Endothelial cell of umbilical vein (primary cell): ENCODE results near the gene ADGRD1. TPM values are rescaled to one million over a fixed set of nuclear protein-coding genes. Genes with fewer than 3 reads are reported as not detected.

Experiments
- BruUV-seq: library from RNA; stranded (reverse); fragments of 400-500 nt; replicated peaks from 2 replicates; lab custom pipeline; 2021; lab: Mats Ljungman, UMichigan
- CTCF ChIA-PET: fragments of 300-600, 350-600 bp; sonication (Branson Sonifier 250); formaldehyde crosslinking; loops from one replicate; lab custom pipeline; 2021; ENCODE audit warnings: antibody characterized with exemption, inconsistent platforms; lab: Charles Lee
- POLR2A ChIA-PET: fragments of 300-600, 350-600 bp; sonication (Branson Sonifier 250); formaldehyde crosslinking; loops from one replicate; lab custom pipeline; 2021; ENCODE audit warnings: antibody characterized with exemption, inconsistent platforms; lab: Charles Lee
- DNase-seq: peaks from one replicate; pipeline ENCODE4 v3.0.0-alpha.2; 2011; ENCODE audit warnings: low read depth, low spot score
- FAIRE-seq: peaks from 2 replicates; lab custom pipeline; 2011; peaks lifted over from hg19 to GRCh38; lab: Jason Lieb, UNC
- H2AFZ ChIP-seq: 2 replicates; pipeline ENCODE4 v1.6.0; 2012; ENCODE audit warnings: low read depth, low read length, control low read depth, inconsistent platforms
- H3K27ac ChIP-seq: 2 replicates; pipeline ENCODE4 v1.5.1; 2011; ENCODE audit warnings: low read depth, mild to moderate bottlenecking, control low read depth, low read length, moderate library complexity; ENCODE audit not compliant: insufficient read depth
- H3K27me3 ChIP-seq, 2 experiments: 2 replicates each; pipeline versions ENCODE4 v1.6.0 to v1.6.1; 2011; ENCODE audit warnings: low read length in 2 of 2, mixed read lengths in 1 of 2; ENCODE audit not compliant: control insufficient read depth in 2 of 2, insufficient read depth in 2 of 2
- H3K36me3 ChIP-seq, 2 experiments: 2 replicates in 1 of 2; 3 replicates in 1 of 2; pipeline ENCODE4 v1.5.1; 2011; ENCODE audit warnings: low read length in 2 of 2, mild to moderate bottlenecking in 1 of 2, moderate library complexity in 1 of 2; ENCODE audit not compliant: control insufficient read depth in 2 of 2, insufficient read depth in 2 of 2; ENCODE audit errors: extremely low read depth in 1 of 2
- H3K4me1 ChIP-seq: 3 replicates; pipeline ENCODE4 v1.5.1; 2011; ENCODE audit warnings: mild to moderate bottlenecking, low read length; ENCODE audit not compliant: control insufficient read depth, insufficient read depth; ENCODE audit errors: extremely low read depth
- H3K4me2 ChIP-seq: 2 replicates; pipeline ENCODE4 v1.6.1; 2011; ENCODE audit warnings: low read length, control low read depth, mixed read lengths; ENCODE audit not compliant: insufficient read depth
- H3K4me3 ChIP-seq, 3 experiments: fragments of 200-600 bp in 1 of 3; sonication (generic), shearing (Covaris generic) in 1 of 3; replicated peaks in 1 of 3; 2 replicates each; pipeline ENCODE4 v1.5.1; 2011 to 2016; ENCODE audit warnings: control low read depth in 3 of 3, low read length in 3 of 3, mild to moderate bottlenecking in 2 of 3, inconsistent platforms in 1 of 3, low read depth in 1 of 3, moderate library complexity in 1 of 3; ENCODE audit not compliant: insufficient read depth in 1 of 3
- H3K79me2 ChIP-seq: 2 replicates; pipeline ENCODE4 v1.6.0; 2012; ENCODE audit warnings: low read length, inconsistent platforms; ENCODE audit not compliant: control insufficient read depth, insufficient read depth
- H3K9ac ChIP-seq: replicated peaks from 2 replicates; pipeline ENCODE3; 2011; ENCODE audit warnings: low read length, control low read depth; ENCODE audit not compliant: insufficient read depth; ENCODE audit errors: extremely low read depth
- H3K9me1 ChIP-seq: replicated peaks from 3 replicates; pipeline ENCODE4 v1.6.0; 2011; ENCODE audit warnings: mild to moderate bottlenecking, low read length; ENCODE audit not compliant: control insufficient read depth, insufficient read depth; ENCODE audit errors: extremely low read depth
- H3K9me3 ChIP-seq: replicated peaks from 2 replicates; pipeline ENCODE4 v1.5.1; 2012; ENCODE audit warnings: low read length, inconsistent platforms; ENCODE audit not compliant: control insufficient read depth, insufficient read depth
- H4K20me1 ChIP-seq: replicated peaks from 2 replicates; pipeline ENCODE3; 2011; ENCODE audit warnings: mild to moderate bottlenecking, low read length; ENCODE audit not compliant: control insufficient read depth, insufficient read depth; ENCODE audit errors: extremely low read depth
- EZH2 ChIP-seq: IDR thresholded peaks from 2 replicates; pipeline ENCODE4 v1.6.1; 2012; ENCODE audit warnings: borderline replicate concordance, low read depth, mild to moderate bottlenecking, moderate library complexity, low read length, inconsistent platforms; ENCODE audit not compliant: severe bottlenecking
- FOS ChIP-seq: IDR thresholded peaks from 2 replicates; pipeline ENCODE4 v1.6.1; 2011; ENCODE audit warnings: mild to moderate bottlenecking, low read length, moderate library complexity, borderline replicate concordance; ENCODE audit not compliant: insufficient read depth
- GATA2 ChIP-seq: IDR thresholded peaks from 2 replicates; pipeline ENCODE4 v1.7.0; 2011; ENCODE audit warnings: low read depth, mild to moderate bottlenecking, moderate library complexity, mixed read lengths, low read length; ENCODE audit not compliant: insufficient read length, insufficient read depth
- JUN ChIP-seq: IDR thresholded peaks from 2 replicates; pipeline ENCODE4 v1.6.1; 2011; ENCODE audit warnings: borderline replicate concordance, low read depth; ENCODE audit not compliant: insufficient read length, insufficient read depth
- MYC ChIP-seq: IDR thresholded peaks from one replicate; pipeline ENCODE4 v1.6.1; 2011; ENCODE audit warnings: mild to moderate bottlenecking, low read depth, low read length
- POLR2A ChIP-seq: IDR thresholded peaks from 2 replicates; pipeline ENCODE4 v1.6.1; 2012; ENCODE audit warnings: low read depth, mild to moderate bottlenecking, control low read depth, low read length
- POLR2AphosphoS5 ChIP-seq: IDR thresholded peaks from 2 replicates; pipeline ENCODE4 v1.6.1; 2012; ENCODE audit warnings: low read depth, mild to moderate bottlenecking, control low read depth, low read length, moderate library complexity; ENCODE audit not compliant: insufficient read depth
- dilution Hi-C: fragments of 300-500 bp; cut with MboI; formaldehyde crosslinking; loops from one replicate; pipeline ENCODE4 v1.15.0; 2019; ENCODE audit warnings: low sequenced_read_pairs; ENCODE audit not compliant: extremely low pct_ligation_motif_present
- intact Hi-C: fragments of 100-400 bp; cut with micrococcal nuclease; formaldehyde crosslinking; loops from one replicate; pipeline ENCODE4 v1.10.0; 2022
- polyA plus RNA-seq, 4 experiments: library from polyadenylated mRNA; depleted of rRNA in 3 of 4; stranded (reverse) in 3 of 4; unstranded in 1 of 4; fragments of >200 nt; gene quantifications; 2 replicates each; pipeline versions ENCODE4 v1.2.1 to v1.2.3, GENCODE V29; 2011 to 2012; ENCODE audit warnings: missing spikeins in 1 of 4
- total RNA-seq: library from RNA; stranded (reverse); gene quantifications from 2 replicates; pipeline ENCODE4 v1.2.3, GENCODE V29; 2021
- TF ChIP-seq, protein P1 (sequence below), 2 donors: IDR thresholded peaks; 1 replicate in 1 of 2; 2 replicates in 1 of 2; pipeline ENCODE4 v1.5.1; 2011; ENCODE audit warnings: low read length in 2 of 2, mild to moderate bottlenecking in 2 of 2, moderate library complexity in 2 of 2, control low read depth in 1 of 2, inconsistent platforms in 1 of 2, low read depth in 1 of 2; ENCODE audit not compliant: insufficient read depth in 1 of 2; ENCODE audit errors: extremely low read depth in 1 of 2
- TF ChIP-seq, protein P2 (sequence below): IDR thresholded peaks from 2 replicates; pipeline ENCODE4 v1.6.1; 2011; ENCODE audit not compliant: insufficient read depth, insufficient read length

ADGRD1 gene
- total and polyA plus RNA-seq, 2 donors (not counting 3 experiments of a cell fraction or from before 2014, with no cell fraction given), result 0.07 TPM; not detected in 1

DNA sequence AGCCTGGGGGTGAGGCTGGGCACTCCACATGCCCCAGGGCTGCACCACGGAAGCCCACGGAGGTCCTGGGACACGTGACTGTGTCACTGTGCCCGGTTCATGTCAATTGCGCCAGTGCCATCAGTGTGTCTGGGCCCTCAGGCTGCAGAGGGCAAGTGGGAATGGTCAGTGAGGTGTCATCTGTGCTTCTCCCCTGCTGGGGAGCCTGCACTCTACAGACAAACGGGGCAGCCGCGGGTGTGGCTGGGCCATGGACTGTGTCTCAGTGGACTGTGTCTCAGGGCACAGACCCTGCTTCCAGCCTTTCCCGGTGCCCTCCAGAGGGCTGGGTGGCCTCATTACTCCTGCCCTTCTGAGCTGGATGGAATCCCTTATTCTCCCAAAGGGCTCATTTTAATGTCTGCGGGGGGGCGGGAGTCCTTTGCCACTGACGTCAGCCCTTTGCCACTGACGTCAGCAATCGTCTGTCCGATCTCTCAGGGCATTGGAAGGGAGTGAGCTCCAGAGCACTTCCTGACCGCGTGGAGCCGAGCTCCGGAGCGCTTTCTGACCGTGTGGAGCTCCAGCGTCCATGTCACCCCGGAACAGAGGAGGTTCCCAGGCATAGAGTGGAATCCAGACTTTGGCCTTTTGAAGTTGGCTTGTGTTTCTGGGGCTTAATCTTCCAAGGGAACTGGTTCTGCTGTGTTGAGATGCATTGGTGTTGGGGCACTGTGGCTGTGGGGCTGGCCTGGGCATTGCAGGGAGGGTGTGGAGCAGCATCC is 72.4 kb downstream of the ADGRD1 start:
- DNase-seq (no peak), FAIRE-seq (no peak)
- CTCF ChIA-PET, result no interaction called here
- H3K4me1 ChIP-seq, result no peaks in the 10 kb centered on the region
- H3K9me3 ChIP-seq, result no peaks in the 10 kb centered on the region
- dilution Hi-C loops (no loop called here), intact Hi-C loops (no loop called here)
- TF ChIP-seq, protein P1, sequence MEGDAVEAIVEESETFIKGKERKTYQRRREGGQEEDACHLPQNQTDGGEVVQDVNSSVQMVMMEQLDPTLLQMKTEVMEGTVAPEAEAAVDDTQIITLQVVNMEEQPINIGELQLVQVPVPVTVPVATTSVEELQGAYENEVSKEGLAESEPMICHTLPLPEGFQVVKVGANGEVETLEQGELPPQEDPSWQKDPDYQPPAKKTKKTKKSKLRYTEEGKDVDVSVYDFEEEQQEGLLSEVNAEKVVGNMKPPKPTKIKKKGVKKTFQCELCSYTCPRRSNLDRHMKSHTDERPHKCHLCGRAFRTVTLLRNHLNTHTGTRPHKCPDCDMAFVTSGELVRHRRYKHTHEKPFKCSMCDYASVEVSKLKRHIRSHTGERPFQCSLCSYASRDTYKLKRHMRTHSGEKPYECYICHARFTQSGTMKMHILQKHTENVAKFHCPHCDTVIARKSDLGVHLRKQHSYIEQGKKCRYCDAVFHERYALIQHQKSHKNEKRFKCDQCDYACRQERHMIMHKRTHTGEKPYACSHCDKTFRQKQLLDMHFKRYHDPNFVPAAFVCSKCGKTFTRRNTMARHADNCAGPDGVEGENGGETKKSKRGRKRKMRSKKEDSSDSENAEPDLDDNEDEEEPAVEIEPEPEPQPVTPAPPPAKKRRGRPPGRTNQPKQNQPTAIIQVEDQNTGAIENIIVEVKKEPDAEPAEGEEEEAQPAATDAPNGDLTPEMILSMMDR (IDR thresholded peaks at IDR 0.05; ENCODE audit: extremely low read depth in 1 of 2, insufficient read depth in 1 of 2, low read depth in 1 of 2, low read length in 2 of 2), result no peak
- TF ChIP-seq MYC, result no peak
- no peak for TF ChIP-seq EZH2
- TF ChIP-seq JUN, result no peak
- TF ChIP-seq, protein P2, sequence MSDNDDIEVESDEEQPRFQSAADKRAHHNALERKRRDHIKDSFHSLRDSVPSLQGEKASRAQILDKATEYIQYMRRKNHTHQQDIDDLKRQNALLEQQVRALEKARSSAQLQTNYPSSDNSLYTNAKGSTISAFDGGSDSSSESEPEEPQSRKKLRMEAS, result no peak
- no peak for TF ChIP-seq FOS
- TF ChIP-seq GATA2, result no peak
- no peak for TF ChIP-seq POLR2AphosphoS5
- no peak for TF ChIP-seq POLR2A
- H3K27me3 ChIP-seq, result no peaks in the 10 kb centered on the region
- POLR2A ChIA-PET, result no interaction called here
- no peak overlapping the region for H2AFZ ChIP-seq
- H3K9me1 ChIP-seq, result no peaks in the 10 kb centered on the region
- BruUV-seq, result no TSS peak
- H4K20me1 ChIP-seq, result no peaks in the 10 kb centered on the region
- no peak overlapping the region for H3K27ac ChIP-seq
- H3K36me3 ChIP-seq, result no peaks in the 10 kb centered on the region
- H3K9ac ChIP-seq, result no peak overlapping the region
- no peak overlapping the region for H3K4me2 ChIP-seq
- no peaks in the 10 kb centered on the region for H3K79me2 ChIP-seq
- H3K4me3 ChIP-seq, result no peak overlapping the region
